Stomach (tissue), 9 donors: ENCODE measurements around the gene GJB2. TPM values are rescaled to one million over a fixed set of nuclear protein-coding genes. Genes with fewer than 3 reads are reported as not detected.

ENCODE experiments used
- DNase-seq, 2 donors: peaks; one replicate each; pipeline versions ENCODE4 v3.0.0 to v3.0.0-alpha.2; 2013 to 2019
- H3K27ac ChIP-seq, 5 donors: fragments of 200-600 bp in 4 of 5; sonication (generic) in 4 of 5; one replicate each; pipeline ENCODE4 v1.5.1; 2013 to 2019; ENCODE audit warnings: mild to moderate bottlenecking in 1 of 5, moderate library complexity in 1 of 5
- H3K27me3 ChIP-seq, 3 donors: fragments of 200-600 bp; sonication (generic); one replicate each; pipeline ENCODE4 v1.5.1; 2017 to 2019; ENCODE audit warnings: mixed run types in 1 of 3
- H3K36me3 ChIP-seq, 4 donors: fragments of 200-600 bp; sonication (generic); 1 replicate in 3 of 4; 2 replicates in 1 of 4; pipeline ENCODE4 v1.5.1; 2016 to 2019
- H3K4me1 ChIP-seq, 4 donors: fragments of 200-600 bp; sonication (generic); one replicate each; pipeline ENCODE4 v1.5.1; 2016 to 2019
- H3K4me3 ChIP-seq, 4 donors: fragments of 200-600 bp; sonication (generic) in 3 of 4; one replicate each; pipeline ENCODE4 v1.5.1; 2016 to 2019; ENCODE audit warnings: mild to moderate bottlenecking in 1 of 4
- H3K9me3 ChIP-seq, 4 donors: fragments of 200-600 bp; sonication (generic); one replicate each; pipeline ENCODE4 v1.5.1; 2016 to 2019
- CTCF ChIP-seq, 7 experiments: fragments of 450-650 bp in 4 of 7; fragments of 200-600 bp in 3 of 7; sonication (generic) in 3 of 7; IDR thresholded peaks; one replicate each; pipeline ENCODE4 v1.5.1; 2016 to 2019; ENCODE audit warnings: antibody characterized with exemption in 7 of 7, control low read depth in 2 of 7, mild to moderate bottlenecking in 1 of 7
- EP300 ChIP-seq: sonication (generic); formaldehyde crosslinking; IDR thresholded peaks from one replicate; pipeline ENCODE4 v1.6.1; 2017; ENCODE audit warnings: antibody characterized with exemption
- POLR2A ChIP-seq, 4 donors: fragments of 450-650 bp; IDR thresholded peaks; one replicate each; pipeline ENCODE4 v1.6.1; 2016; ENCODE audit warnings: antibody characterized with exemption in 4 of 4, control low read depth in 2 of 4, mild to moderate bottlenecking in 1 of 4, moderate library complexity in 1 of 4
- POLR2AphosphoS5 ChIP-seq, 3 donors: sonication (generic); formaldehyde crosslinking; IDR thresholded peaks; one replicate each; pipeline ENCODE4 v1.6.1; 2016; ENCODE audit warnings: antibody characterized with exemption in 3 of 3
- WGBS, 5 donors: extraction: QIAGEN DNeasy Blood & Tissue Kit in 3 of 5; methylation state at CpG; one replicate each; pipeline versions ENCODE4 v1.1.5 to v1.1.7; 2013 to 2018; 5-methylcytosine and 5-hydroxymethylcytosine counted together
- intact Hi-C: fragments of 100-400 bp; cut with DNase I; formaldehyde crosslinking; loops from one replicate; pipeline ENCODE4 v1.15.1; 2023; ENCODE audit warnings: low total_unique reads
- polyA plus RNA-seq, 3 donors: library from polyadenylated mRNA; stranded (reverse); fragments of 200-250 nt; gene quantifications; one replicate each; pipeline ENCODE4 v1.2.3, GENCODE V29; 2013
- total RNA-seq, 5 donors: library from RNA; depleted of rRNA; stranded (reverse); fragments of >200 nt; gene quantifications; one replicate each; pipeline versions ENCODE4 v1.1.0 to v1.2.3, GENCODE V29; 2014 to 2016
- donor health status: healthy with polysubstance abuse.
- donor health status: Bipolar disorder and iron deficiency.
- donor health status: healthy.

Gene GJB2
- total and polyA plus RNA-seq, 8 donors: 0.58 to 102 (median 2.3) TPM; not detected in 1

GRCh38 chr13:20173116-20173746 lies 19.5 kb downstream of the GJB2 start:
- peaks cover 0 to 28% (median 18%) of the 10 kb centered on the region in 4 donors for H3K4me1 ChIP-seq
- intact Hi-C loops: no loop called here
- WGBS, 5 donors: 83 to 89% (median 87%) methylated on average over 8 of the region's 8 CpGs
- H3K27me3 ChIP-seq: peaks cover 0 to 60% (median 14%) of the 10 kb centered on the region in 3 donors
- no peak for TF ChIP-seq EP300
- no peak for TF ChIP-seq POLR2AphosphoS5 (IDR thresholded peaks at IDR 0.05)
- no peak for TF ChIP-seq CTCF (IDR thresholded peaks at IDR 0.05)
- TF ChIP-seq POLR2A (IDR thresholded peaks at IDR 0.05): no peak
- H3K4me3 ChIP-seq: no peak overlapping the region
- H3K9me3 ChIP-seq: no peaks in the 10 kb centered on the region
- H3K36me3 ChIP-seq: no peaks in the 10 kb centered on the region
- H3K27ac ChIP-seq: no peak overlapping the region
- no peak for DNase-seq

- no peaks in the 10 kb centered on the region for H3K36me3 ChIP-seq
- TF ChIP-seq POLR2AphosphoS5 (IDR thresholded peaks at IDR 0.05): no peak
- TF ChIP-seq CTCF (IDR thresholded peaks at IDR 0.05): no peak
- TF ChIP-seq POLR2A (IDR thresholded peaks at IDR 0.05): no peak
- no peak for TF ChIP-seq EP300
These were observed 21.4 kb downstream of the GJB2 start for GRCh38 chr13:20171364-20171763.

GRCh38 chr13:20170921-20171320 lies 21.8 kb downstream of the GJB2 start:
- 79 to 93% (median 90%) methylated on average over 5 of the region's 5 CpGs for WGBS, 5 donors
- TF ChIP-seq POLR2A (IDR thresholded peaks at IDR 0.05): no peak
- no peak for TF ChIP-seq EP300

More at GRCh38 chr13:20171364-20171763, 21.4 kb downstream of the GJB2 start:
- intact Hi-C loops: no loop called here
- H3K4me1 ChIP-seq: peaks cover 0 to 20% (median 11%) of the 10 kb centered on the region in 4 donors
- H3K27ac ChIP-seq: peak overlapping the region in 1 of 5 donors; percentile 59
- no peak overlapping the region for H3K4me3 ChIP-seq
- WGBS, 5 donors: 38 to 59% (median 50%) methylated on average over 1 of the region's 1 CpG
- no peaks in the 10 kb centered on the region for H3K9me3 ChIP-seq
- DNase-seq: peak in 1 of 2 donors; percentile 49
- H3K27me3 ChIP-seq: peaks cover 0 to 57% (median 0%) of the 10 kb centered on the region in 3 donors

GRCh38 chr13:20168396-20168795 lies 24.3 kb downstream of the GJB2 start:
- 50 to 69% (median 63%) methylated on average over 7 of the region's 7 CpGs for WGBS, 5 donors
- intact Hi-C loops: no loop called here
- Histone ChIP-seq H3K27me3 (peaks cover 0 to 56% (median 4%) of the 10 kb centered on the region in 3 donors), H3K4me1 (peaks cover 0 to 6% (median 2%) of the 10 kb centered on the region in 4 donors), H3K36me3 (no peaks in the 10 kb centered on the region), H3K9me3 (no peaks in the 10 kb centered on the region), H3K4me3 (no peak overlapping the region), H3K27ac (no peak overlapping the region)
- TF ChIP-seq EP300 (no peak), POLR2A (IDR thresholded peaks at IDR 0.05) (no peak), CTCF (IDR thresholded peaks at IDR 0.05) (no peak), POLR2AphosphoS5 (IDR thresholded peaks at IDR 0.05) (no peak)
- DNase-seq: no peak

More at GRCh38 chr13:20170921-20171320, 21.8 kb downstream of the GJB2 start:
- peaks cover 0 to 17% (median 11%) of the 10 kb centered on the region in 4 donors for H3K4me1 ChIP-seq
- H3K4me3 ChIP-seq: no peak overlapping the region
- no peaks in the 10 kb centered on the region for H3K9me3 ChIP-seq
- peaks cover 0 to 57% (median 0%) of the 10 kb centered on the region in 3 donors for H3K27me3 ChIP-seq
- peak overlapping the region in 1 of 5 donors; percentile 59 for H3K27ac ChIP-seq
- intact Hi-C loops: no loop called here
- no peak for DNase-seq
- no peaks in the 10 kb centered on the region for H3K36me3 ChIP-seq
